MM.1S (cell line): ENCODE data around the gene NIN.
A peak's percentile ranks its signal among the peaks of the same experiment; 100 is the strongest.

Experiments
- DNase-seq: peaks from one replicate; pipeline ENCODE4 v3.0.0-alpha.2; 2015
- H2AFZ ChIP-seq: fragments of 300-600 bp; sonication (generic); 2 replicates; pipeline ENCODE4 v1.6.0; 2016; ENCODE audit warnings: antibody characterized with exemption, low read length
- H3F3A ChIP-seq: fragments of 300-600 bp; sonication (generic); 2 replicates; pipeline ENCODE4 v1.6.1; 2016; ENCODE audit warnings: mild to moderate bottlenecking, antibody characterized with exemption, low read length, moderate library complexity, mixed read lengths; ENCODE audit not compliant: insufficient read depth
- H3K27ac ChIP-seq: fragments of 300-600 bp; sonication (generic); 2 replicates; pipeline ENCODE4 v1.5.1; 2016; ENCODE audit warnings: mild to moderate bottlenecking, low read length
- H3K27me3 ChIP-seq: fragments of 300-600 bp; sonication (generic); replicated peaks from 2 replicates; pipeline ENCODE4 v1.6.0; 2016; ENCODE audit warnings: low read length; ENCODE audit not compliant: insufficient read depth
- H3K36me3 ChIP-seq: fragments of 300-600 bp; sonication (generic); replicated peaks from 2 replicates; pipeline ENCODE4 v1.6.1; 2016; ENCODE audit warnings: mild to moderate bottlenecking, low read length, mixed read lengths; ENCODE audit not compliant: insufficient read depth
- H3K4me1 ChIP-seq: fragments of 300-600 bp; sonication (generic); 2 replicates; pipeline ENCODE4 v1.6.1; 2016; ENCODE audit warnings: low read length, mixed read lengths
- H3K4me2 ChIP-seq: fragments of 300-600 bp; sonication (generic); 2 replicates; pipeline ENCODE4 v1.6.0; 2016; ENCODE audit warnings: low read depth, low read length
- H3K4me3 ChIP-seq: fragments of 300-600 bp; sonication (generic); 2 replicates; pipeline ENCODE4 v1.5.1; 2016; ENCODE audit warnings: low read length, mixed read lengths
- H3K79me2 ChIP-seq: fragments of 300-600 bp; sonication (generic); 2 replicates; pipeline ENCODE4 v1.6.1; 2016; ENCODE audit warnings: mixed run types, low read length, mixed read lengths
- H3K9ac ChIP-seq: fragments of 300-600 bp; sonication (generic); 2 replicates; pipeline ENCODE4 v1.6.1; 2016; ENCODE audit warnings: low read length, mixed read lengths
- H3K9me2 ChIP-seq: fragments of 300-600 bp; sonication (generic); replicated peaks from 2 replicates; pipeline ENCODE4 v1.6.1; 2016; ENCODE audit warnings: mild to moderate bottlenecking, low read length, mixed read lengths; ENCODE audit not compliant: insufficient read depth
- H3K9me3 ChIP-seq: fragments of 300-600 bp; sonication (generic); replicated peaks from 2 replicates; pipeline ENCODE4 v1.6.1; 2016; ENCODE audit warnings: mild to moderate bottlenecking, low read length, mixed read lengths; ENCODE audit not compliant: insufficient read depth
- H4K20me1 ChIP-seq: fragments of 300-600 bp; sonication (generic); 2 replicates; pipeline ENCODE4 v1.6.1; 2016; ENCODE audit warnings: mild to moderate bottlenecking, low read length, moderate library complexity, mixed read lengths; ENCODE audit not compliant: insufficient read depth
- CTCF ChIP-seq: fragments of 300-600 bp; sonication (generic); IDR thresholded peaks from 2 replicates; pipeline ENCODE4 v1.5.1; 2016; ENCODE audit warnings: antibody characterized with exemption, low read length, mixed read lengths
- EZH2 ChIP-seq: fragments of 300-600 bp; sonication (generic); optimal IDR thresholded peaks from 2 replicates; pipeline ENCODE3; 2017; ENCODE audit warnings: low read depth, mild to moderate bottlenecking, antibody characterized with exemption, low read length, mixed read lengths
- EZH2phosphoT487 ChIP-seq: fragments of 300-600 bp; sonication (generic); IDR thresholded peaks from 2 replicates; pipeline ENCODE4 v1.6.1; 2018; ENCODE audit warnings: antibody characterized with exemption, low read length

Gene NIN

DNA sequence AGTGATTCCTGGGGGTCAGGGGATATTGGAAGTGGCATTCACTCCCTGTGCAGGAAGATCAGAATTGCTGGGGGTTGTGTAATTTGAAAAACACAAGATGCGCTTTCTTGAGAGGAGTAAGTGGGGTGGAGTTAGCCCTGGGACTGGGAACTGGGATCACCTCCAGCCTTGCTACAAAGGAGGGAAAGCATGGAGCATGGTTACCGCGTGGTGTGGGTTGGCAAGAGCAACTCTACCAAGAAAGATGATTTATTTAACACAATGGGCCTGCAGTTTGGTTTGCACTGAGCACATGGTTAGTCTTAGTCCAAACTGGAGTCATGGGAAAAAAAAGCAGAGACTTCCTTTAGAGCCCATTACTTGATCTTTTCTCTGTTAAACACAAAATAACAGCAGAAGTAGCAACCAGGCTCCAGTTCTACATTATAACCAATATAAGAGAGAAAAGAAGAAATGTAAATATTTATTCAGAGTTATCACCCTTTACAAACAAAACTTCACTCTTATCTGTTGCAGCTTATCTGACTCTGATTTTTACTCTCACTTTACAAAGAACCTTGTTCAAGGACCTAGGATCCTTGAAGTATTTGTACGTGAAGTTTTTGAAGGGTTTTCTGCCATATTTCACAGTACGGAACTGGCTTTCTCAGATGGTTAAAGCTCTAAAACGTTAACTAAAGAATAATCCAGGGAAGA lies 2.1 kb upstream of the NIN start:
- Histone ChIP-seq H3F3A (no peaks in the 10 kb centered on the region), H3K4me3 (no peak overlapping the region), H3K4me2 (no peak overlapping the region), H4K20me1 (no peaks in the 10 kb centered on the region), H2AFZ (no peak overlapping the region), H3K9me2 (no peaks in the 10 kb centered on the region), H3K36me3 (no peaks in the 10 kb centered on the region), H3K79me2 (peaks cover 19% of the 10 kb centered on the region), H3K9me3 (no peaks in the 10 kb centered on the region), H3K27ac (no peak overlapping the region), H3K4me1 (peaks cover 6% of the 10 kb centered on the region; the same call in 1 of the 2 replicates), H3K27me3 (no peaks in the 10 kb centered on the region), H3K9ac (no peak overlapping the region)
- no peak for TF ChIP-seq EZH2
- TF ChIP-seq EZH2phosphoT487, result no peak
- TF ChIP-seq CTCF, result no peak
- DNase-seq, result no peak

DNA sequence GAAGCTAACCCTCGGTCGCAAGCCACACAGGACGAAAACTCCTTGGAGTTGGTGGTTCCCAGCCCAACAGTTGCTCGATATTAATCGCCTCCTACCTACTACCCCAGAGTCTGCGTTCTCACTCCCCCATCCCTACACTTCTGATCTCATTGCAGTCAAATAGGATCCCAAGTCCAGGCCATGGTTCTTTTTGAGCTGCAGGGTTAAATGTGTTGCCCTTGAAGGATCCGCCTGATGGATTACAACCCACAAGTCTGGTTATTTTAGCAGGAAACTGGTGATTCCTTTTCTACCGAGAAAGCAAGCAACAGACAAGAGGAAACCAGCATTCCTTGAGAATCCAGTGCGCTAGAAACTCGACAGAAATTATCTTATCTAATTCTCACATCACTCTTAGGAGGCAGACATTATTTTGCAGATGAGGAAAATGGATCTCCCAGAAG lies 785 bp upstream of the NIN start:
- H3K36me3 ChIP-seq, result no peaks in the 10 kb centered on the region
- DNase-seq, result no peak
- peak overlapping the region; percentile 92 for H2AFZ ChIP-seq
- TF ChIP-seq EZH2phosphoT487, result no peak
- no peak for TF ChIP-seq CTCF
- no peak for TF ChIP-seq EZH2
- H3K9me3 ChIP-seq, result no peaks in the 10 kb centered on the region
- peak overlapping the region; percentile 63 for H3K4me3 ChIP-seq
- no peak overlapping the region; the same call in 1 of the 2 replicates for H3K9ac ChIP-seq
- no peaks in the 10 kb centered on the region for H3K9me2 ChIP-seq
- H3K79me2 ChIP-seq, result peaks cover 30% of the 10 kb centered on the region
- no peaks in the 10 kb centered on the region for H3K27me3 ChIP-seq
- no peaks in the 10 kb centered on the region for H4K20me1 ChIP-seq
- no peaks in the 10 kb centered on the region for H3F3A ChIP-seq
- peaks cover 6% of the 10 kb centered on the region; the same call in 1 of the 2 replicates for H3K4me1 ChIP-seq
- H3K4me2 ChIP-seq, result peak overlapping the region; percentile 72
- H3K27ac ChIP-seq, result no peak overlapping the region

DNA sequence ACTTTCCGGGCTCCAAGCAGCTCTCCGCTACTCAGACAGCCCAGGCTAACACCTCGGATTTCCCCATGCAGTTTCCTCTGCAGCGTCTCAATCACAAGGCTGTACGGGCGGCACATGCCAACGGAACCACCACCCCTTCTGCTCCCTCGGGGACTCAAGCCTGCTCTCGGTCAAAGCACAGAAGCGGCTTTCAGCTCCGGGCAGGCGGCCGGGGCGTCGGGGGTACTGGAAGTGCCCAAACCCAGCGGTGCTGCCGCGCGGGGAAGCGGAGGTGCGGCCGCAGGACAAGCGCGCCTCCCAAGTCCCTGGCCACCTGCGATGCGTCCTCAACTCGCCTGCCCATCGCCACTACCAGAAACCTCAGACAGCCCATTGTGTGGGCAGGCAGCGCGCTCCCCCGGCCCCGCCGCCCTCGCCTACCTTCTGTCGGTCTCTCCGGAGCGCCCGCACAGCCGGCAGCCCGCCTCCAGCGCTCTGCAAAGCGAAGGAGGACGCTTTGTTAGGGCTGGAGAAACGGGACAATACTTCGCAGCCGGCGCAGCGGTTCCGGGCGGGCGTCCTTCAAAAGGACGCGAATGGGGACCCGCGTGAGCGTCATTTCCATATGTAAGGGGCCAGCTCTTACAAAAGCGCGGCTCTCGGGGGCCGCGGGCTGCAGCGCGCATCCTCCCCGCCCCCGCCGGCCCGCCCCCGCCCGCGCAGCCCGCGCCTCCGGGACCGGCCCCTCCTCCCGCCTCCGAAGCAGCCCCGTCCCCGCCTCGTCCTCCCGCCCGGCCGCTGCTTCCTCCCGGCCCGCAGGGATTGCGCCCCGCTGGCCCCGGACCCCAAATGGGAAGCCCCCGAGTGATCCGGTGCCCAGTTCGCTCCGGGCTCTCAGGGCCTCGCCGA lies 674 bp downstream of the NIN start:
- DNase-seq, result peak; percentile 14
- Histone ChIP-seq H3K36me3 (no peaks in the 10 kb centered on the region), H3K4me1 (peaks cover 6% of the 10 kb centered on the region; the same call in 1 of the 2 replicates), H3K4me3 (peak overlapping the region; percentile 65), H3K27ac (no peak overlapping the region), H3K4me2 (peak overlapping the region; percentile 63), H3K79me2 (peaks cover 43% of the 10 kb centered on the region), H3K9me3 (no peaks in the 10 kb centered on the region), H2AFZ (peak overlapping the region; percentile 56; the same call in 1 of the 2 replicates), H3K9me2 (no peaks in the 10 kb centered on the region), H3K27me3 (no peaks in the 10 kb centered on the region), H3K9ac (peak overlapping the region; percentile 23; the same call in 1 of the 2 replicates), H3F3A (no peaks in the 10 kb centered on the region), H4K20me1 (no peaks in the 10 kb centered on the region)
- no peak for TF ChIP-seq CTCF
- no peak for TF ChIP-seq EZH2phosphoT487
- no peak for TF ChIP-seq EZH2
